Skeletal muscle satellite cell (primary cell): ENCODE data around the gene ARMH3.
"Not testable (repeated sequence)": the region's sequence is repeated elsewhere in the genome, so short reads cannot be mapped to it uniquely, and the experiment has no call there.

Experiments
- H3K27me3 ChIP-seq: 2 replicates; pipeline ENCODE4 v1.7.0; 2013; ENCODE audit warnings: low read length; ENCODE audit not compliant: control insufficient read depth, insufficient read depth
- H3K36me3 ChIP-seq: 2 replicates; pipeline ENCODE4 v1.7.0; 2013; ENCODE audit warnings: mild to moderate bottlenecking, control low read depth, low read length; ENCODE audit not compliant: insufficient read depth
- H3K4me1 ChIP-seq: 2 replicates; pipeline ENCODE4 v1.7.0; 2013; ENCODE audit warnings: low read length; ENCODE audit not compliant: control insufficient read depth, insufficient read depth
- H3K4me2 ChIP-seq: 2 replicates; pipeline ENCODE4 v1.7.0; 2013; ENCODE audit warnings: mild to moderate bottlenecking, low read length
- H3K4me3 ChIP-seq: 2 replicates; pipeline ENCODE4 v1.7.0; 2013; ENCODE audit warnings: low read length
- H3K9ac ChIP-seq: 2 replicates; pipeline ENCODE4 v1.7.0; 2013; ENCODE audit warnings: mild to moderate bottlenecking, low read depth, low read length, moderate library complexity
- H3K9me3 ChIP-seq: replicated peaks from 2 replicates; pipeline ENCODE4 v1.7.0; 2013; ENCODE audit warnings: mild to moderate bottlenecking, control low read depth, low read length

Gene ARMH3

GRCh38 chr10:102004376-102004775, 51.6 kb downstream of the ARMH3 start:
- H3K9me3 ChIP-seq, result no peaks in the 10 kb centered on the region
- H3K4me1 ChIP-seq, result peaks cover 21% of the 10 kb centered on the region
- peak overlapping the region; percentile 58 for H3K9ac ChIP-seq
- H3K36me3 ChIP-seq, result peaks cover 39% of the 10 kb centered on the region
- no peak overlapping the region for H3K4me3 ChIP-seq
- no peaks in the 10 kb centered on the region for H3K27me3 ChIP-seq
- peak overlapping the region; percentile 52 for H3K4me2 ChIP-seq

GRCh38 chr10:102003541-102003940, 52.4 kb downstream of the ARMH3 start:
- peak overlapping the region; percentile 58 for H3K9ac ChIP-seq
- H3K27me3 ChIP-seq, result no peaks in the 10 kb centered on the region
- peak overlapping the region; percentile 52 for H3K4me2 ChIP-seq
- H3K4me3 ChIP-seq, result no peak overlapping the region
- H3K36me3 ChIP-seq, result peaks cover 34% of the 10 kb centered on the region
- H3K9me3 ChIP-seq, result no peaks in the 10 kb centered on the region
- H3K4me1 ChIP-seq, result peaks cover 19% of the 10 kb centered on the region

GRCh38 chr10:102001435-102002068, 54.4 kb downstream of the ARMH3 start:
- peaks cover 39% of the 10 kb centered on the region for H3K36me3 ChIP-seq

GRCh38 chr10:101997803-101998202, 58.2 kb downstream of the ARMH3 start:
- Histone ChIP-seq H3K9ac (no peak overlapping the region), H3K9me3 (no peaks in the 10 kb centered on the region), H3K36me3 (peaks cover 46% of the 10 kb centered on the region), H3K27me3 (no peaks in the 10 kb centered on the region), H3K4me1 (peaks cover 13% of the 10 kb centered on the region), H3K4me3 (no peak overlapping the region), H3K4me2 (no peak overlapping the region)

More at GRCh38 chr10:102001435-102002068, 54.4 kb downstream of the ARMH3 start:
- Histone ChIP-seq H3K27me3 (no peaks in the 10 kb centered on the region), H3K9me3 (no peaks in the 10 kb centered on the region), H3K4me2 (no peak overlapping the region), H3K4me1 (peaks cover 19% of the 10 kb centered on the region), H3K9ac (no peak overlapping the region), H3K4me3 (no peak overlapping the region)

GRCh38 chr10:101995451-101996063, 60.4 kb downstream of the ARMH3 start:
- Histone ChIP-seq H3K4me3 (no peak overlapping the region), H3K4me2 (peak overlapping the region; percentile 1), H3K9ac (no peak overlapping the region), H3K9me3 (no peaks in the 10 kb centered on the region), H3K27me3 (no peaks in the 10 kb centered on the region), H3K4me1 (peaks cover 13% of the 10 kb centered on the region), H3K36me3 (peaks cover 45% of the 10 kb centered on the region)

- Histone ChIP-seq H3K4me3 (no peak overlapping the region), H3K9ac (no peak overlapping the region), H3K4me1 (peaks cover 13% of the 10 kb centered on the region), H3K27me3 (no peaks in the 10 kb centered on the region), H3K9me3 (no peaks in the 10 kb centered on the region), H3K4me2 (no peak overlapping the region), H3K36me3 (peaks cover 50% of the 10 kb centered on the region)
Measured at GRCh38 chr10:101993651-101994200, 62.2 kb downstream of the ARMH3 start.

GRCh38 chr10:101993221-101993620, 62.8 kb downstream of the ARMH3 start:
- Histone ChIP-seq H3K9me3 (no peaks in the 10 kb centered on the region), H3K4me3 (no peak overlapping the region), H3K4me2 (no peak overlapping the region), H3K4me1 (peaks cover 13% of the 10 kb centered on the region), H3K36me3 (peaks cover 47% of the 10 kb centered on the region), H3K9ac (no peak overlapping the region), H3K27me3 (no peaks in the 10 kb centered on the region)

GRCh38 chr10:101987136-101987535, 68.8 kb downstream of the ARMH3 start:
- peaks cover 45% of the 10 kb centered on the region for H3K36me3 ChIP-seq
- no peak overlapping the region for H3K4me2 ChIP-seq
- no peaks in the 10 kb centered on the region for H3K27me3 ChIP-seq
- no peaks in the 10 kb centered on the region for H3K9me3 ChIP-seq
- no peaks in the 10 kb centered on the region for H3K4me1 ChIP-seq
- H3K4me3 ChIP-seq, result no peak overlapping the region
- H3K9ac ChIP-seq, result no peak overlapping the region

GRCh38 chr10:101986624-101986971, 69.4 kb downstream of the ARMH3 start:
- Histone ChIP-seq H3K9me3 (no peaks in the 10 kb centered on the region), H3K4me1 (no peaks in the 10 kb centered on the region), H3K27me3 (no peaks in the 10 kb centered on the region), H3K36me3 (peaks cover 40% of the 10 kb centered on the region), H3K4me2 (no peak overlapping the region), H3K4me3 (no peak overlapping the region), H3K9ac (no peak overlapping the region)

- not testable (repeated sequence) for H3K9ac ChIP-seq, H3K36me3 ChIP-seq, H3K9me3 ChIP-seq, H3K4me3 ChIP-seq, H3K27me3 ChIP-seq, H3K4me2 ChIP-seq, H3K4me1 ChIP-seq
Measured at GRCh38 chr10:101980677-101981076, 75.3 kb downstream of the ARMH3 start.

GRCh38 chr10:101974091-101974971, 81.6 kb downstream of the ARMH3 start:
- Histone ChIP-seq H3K9ac (no peak overlapping the region), H3K36me3 (peaks cover 18% of the 10 kb centered on the region), H3K9me3 (no peaks in the 10 kb centered on the region), H3K4me1 (no peaks in the 10 kb centered on the region), H3K4me3 (no peak overlapping the region), H3K27me3 (no peaks in the 10 kb centered on the region), H3K4me2 (no peak overlapping the region)
